NCI-H345 treated with DMSO at 0.1 percent for 48 hours (cell line): Measurements from ENCODE around the gene KCTD10.
"Not testable (repeated sequence)": the region's sequence is repeated elsewhere in the genome, so short reads cannot be mapped to it uniquely, and the experiment has no call there.

Experiments
- DNase-seq: peaks from one replicate; lab custom pipeline; 2025; ENCODE audit not compliant: unreplicated experiment; lab: John Stamatoyannopoulos, UW

KCTD10 gene

DNA sequence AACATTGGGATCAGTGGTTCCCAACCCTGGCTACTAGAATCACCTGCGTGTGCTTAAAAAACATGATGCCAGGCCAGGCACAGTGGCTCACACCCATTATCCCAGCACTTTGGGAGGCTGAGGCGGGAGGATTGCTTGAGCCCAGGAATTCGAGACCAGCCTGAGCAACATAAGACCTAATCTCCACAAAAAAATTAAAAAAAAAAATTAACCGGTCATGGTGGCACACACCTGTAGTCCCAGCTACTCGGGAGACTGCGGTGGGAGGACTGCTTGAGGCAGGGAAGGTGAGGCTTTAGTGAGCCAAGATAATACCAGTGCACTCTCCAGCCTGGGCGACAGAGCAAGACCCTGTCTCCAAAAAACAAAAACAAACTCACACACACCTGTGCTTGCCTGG, 2.0 kb downstream of the KCTD10 start:
- DNase-seq, result no peak

- not testable (repeated sequence) for DNase-seq
Measured at GRCh38 chr12:109473526-109474270, 3.4 kb downstream of the KCTD10 start.

- DNase-seq, result no peak
Measured at GRCh38 chr12:109473006-109473405, 4.1 kb downstream of the KCTD10 start.

- no peak for DNase-seq
Measured at GRCh38 chr12:109469517-109469916, 7.6 kb downstream of the KCTD10 start.

GRCh38 chr12:109467978-109468676, 9.0 kb downstream of the KCTD10 start:
- DNase-seq, result no peak

GRCh38 chr12:109466821-109467220, 10.3 kb downstream of the KCTD10 start:
- DNase-seq, result no peak

GRCh38 chr12:109466305-109466704, 10.8 kb downstream of the KCTD10 start:
- no peak for DNase-seq

GRCh38 chr12:109464642-109465351, 12.3 kb downstream of the KCTD10 start:
- no peak for DNase-seq

- no peak for DNase-seq
Measured at GRCh38 chr12:109463756-109464155, 13.3 kb downstream of the KCTD10 start.

DNA sequence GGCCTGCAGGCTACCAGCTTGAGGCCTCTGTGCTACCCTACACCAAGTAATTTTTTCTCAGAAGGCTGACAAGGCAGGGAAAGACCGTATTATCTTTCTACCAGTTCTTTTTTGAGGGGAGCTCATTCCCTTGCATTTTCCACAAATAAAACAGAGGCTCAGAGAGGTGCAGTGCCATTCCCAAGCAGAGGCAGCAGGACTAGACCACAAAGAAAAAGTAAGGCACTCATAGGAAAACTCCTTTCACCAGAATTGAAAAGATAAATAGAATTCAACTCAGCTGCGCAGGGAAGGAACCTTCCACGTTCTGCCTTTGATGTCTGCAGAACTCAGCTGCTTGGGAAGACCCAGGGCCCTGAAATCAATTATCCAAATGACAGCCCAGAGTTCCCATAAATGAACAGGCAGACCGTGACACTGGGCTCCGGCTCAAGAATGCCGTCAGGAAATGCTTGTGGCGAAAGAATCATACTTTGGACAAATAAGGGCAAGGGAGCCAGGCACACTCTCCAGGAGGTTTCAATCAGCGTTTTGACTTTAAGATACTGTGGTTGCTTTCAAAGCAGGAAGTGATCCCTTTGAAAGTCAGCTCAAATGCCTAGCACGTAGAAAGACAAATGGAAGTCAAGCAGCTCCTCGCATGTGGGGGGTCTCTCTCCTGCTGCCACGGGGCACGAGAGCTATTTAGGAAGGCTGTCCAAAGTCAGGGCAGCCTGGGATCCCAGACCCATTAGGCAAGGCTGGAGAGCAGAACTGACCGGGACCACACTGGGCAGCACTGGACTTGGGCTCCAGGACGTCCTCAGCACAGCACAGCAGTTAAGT, 14.0 kb downstream of the KCTD10 start:
- DNase-seq, result no peak

DNA sequence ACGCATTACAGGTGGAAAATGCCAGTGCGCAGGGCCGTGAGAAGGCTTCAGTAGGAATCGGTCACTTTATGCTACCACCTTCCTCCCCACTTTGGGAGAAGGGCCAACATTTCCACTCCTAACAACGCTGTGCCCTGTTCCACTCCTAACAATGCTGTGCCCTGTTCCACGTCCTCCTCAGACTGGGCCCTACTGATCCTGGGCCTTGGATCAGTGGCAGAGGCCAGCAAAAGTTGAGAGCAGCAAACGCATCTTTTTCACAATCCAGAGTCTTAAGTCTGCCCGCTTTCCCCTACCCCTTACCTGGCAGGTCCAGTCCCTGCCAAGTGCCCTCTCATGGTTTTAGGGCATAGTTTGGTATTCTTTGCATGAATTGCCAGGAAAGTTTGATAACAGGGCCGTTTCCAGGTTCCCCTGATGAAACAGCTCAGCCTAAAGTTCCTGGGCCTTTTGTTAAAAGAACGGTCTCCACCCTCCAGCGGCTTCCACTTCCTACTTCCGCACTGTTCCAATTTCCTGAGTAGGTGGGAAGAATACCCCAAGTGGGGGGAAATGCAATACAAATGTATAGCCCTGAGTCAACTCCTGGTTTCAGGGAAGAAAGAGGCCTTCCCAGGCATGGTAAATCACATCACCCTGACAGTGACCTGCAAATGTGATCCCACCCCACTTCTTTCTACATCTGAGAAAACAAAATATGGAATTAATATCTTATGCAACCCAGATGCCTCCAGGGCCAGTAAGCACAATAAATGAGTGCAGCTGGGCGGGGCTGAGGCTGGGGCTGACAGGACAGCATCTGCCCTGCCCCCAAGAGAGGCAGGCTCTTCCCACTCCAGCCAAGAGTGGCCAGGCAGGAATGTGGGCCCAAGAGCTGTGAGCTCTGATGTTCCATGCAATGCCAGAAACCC, 15.0 kb downstream of the KCTD10 start:
- DNase-seq, result no peak

DNA sequence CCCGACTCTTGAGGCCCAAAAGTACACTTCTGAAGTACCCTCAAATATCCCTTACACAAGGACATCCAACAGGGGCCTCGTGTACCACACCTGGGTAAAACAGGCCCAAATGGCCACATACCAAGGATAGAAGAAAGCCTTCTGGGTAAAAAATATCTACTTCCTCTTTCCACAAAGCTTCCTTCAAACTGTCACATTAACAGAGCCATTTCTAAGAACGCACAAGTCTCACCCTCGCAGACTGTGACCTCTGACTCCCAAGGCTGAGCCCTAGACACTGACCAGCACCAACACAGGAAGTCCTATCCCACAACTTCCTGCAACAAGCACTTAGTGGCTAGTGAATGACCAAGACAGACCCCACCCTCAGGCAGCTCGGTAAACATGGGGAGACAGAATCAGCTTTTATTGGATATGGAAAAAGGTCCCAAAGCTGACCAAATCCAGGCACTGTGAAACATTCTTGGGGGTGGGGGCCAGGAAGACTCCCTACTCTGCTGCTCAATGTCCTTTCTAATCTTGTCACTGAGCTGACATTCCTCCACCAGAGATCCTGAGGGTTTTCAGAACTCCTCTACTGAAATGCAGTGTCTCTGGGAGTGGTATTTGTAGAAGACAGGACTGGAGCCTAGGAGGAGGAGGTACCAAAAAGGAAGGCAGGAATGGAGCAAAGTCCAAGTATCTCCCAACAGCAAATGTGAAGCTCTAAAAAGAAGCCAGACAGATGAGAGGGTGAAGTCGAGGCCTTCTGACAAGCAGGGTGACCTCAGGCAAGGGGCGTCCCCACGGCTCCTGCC, 15.9 kb downstream of the KCTD10 start:
- DNase-seq, result no peak

DNA sequence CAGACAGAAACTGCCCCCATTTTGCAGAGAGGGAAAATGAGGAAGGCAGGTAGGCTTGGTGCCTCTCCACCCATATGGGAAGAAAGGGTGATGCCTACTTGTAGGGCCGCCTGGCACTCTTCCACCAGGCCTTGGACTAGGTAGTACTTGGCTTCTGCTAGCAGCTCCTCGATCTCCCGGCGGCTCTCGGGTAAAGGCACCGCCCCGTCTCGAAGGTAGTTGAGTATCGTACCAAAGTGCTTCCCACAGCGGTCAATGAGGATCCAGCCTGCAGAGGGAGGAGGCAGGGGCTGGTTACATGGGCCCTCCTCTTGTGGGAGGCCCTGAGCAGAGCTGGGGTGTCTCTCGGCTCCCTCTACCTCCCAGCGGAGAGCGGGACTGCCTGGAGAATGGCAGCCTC, 16.6 kb downstream of the KCTD10 start:
- no peak for DNase-seq

DNA sequence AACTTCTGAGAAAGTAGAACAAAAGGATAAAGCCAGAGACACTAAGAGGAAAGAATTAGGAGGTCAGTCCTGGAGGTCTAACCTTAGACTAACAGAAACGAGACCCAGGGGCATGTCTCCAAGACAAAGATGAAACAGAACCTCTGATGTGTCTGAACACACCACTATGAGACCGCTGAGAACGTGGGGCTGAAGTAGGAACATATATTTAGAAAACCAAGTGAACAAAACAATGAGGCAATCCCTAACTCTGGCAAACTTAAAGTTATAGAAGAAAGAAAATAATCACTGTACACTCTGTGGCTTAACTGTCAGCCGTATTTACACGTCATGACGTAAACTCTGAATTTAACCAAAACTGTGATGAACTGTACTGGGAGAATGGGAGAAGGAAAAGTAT, 17.9 kb downstream of the KCTD10 start:
- no peak for DNase-seq

DNA sequence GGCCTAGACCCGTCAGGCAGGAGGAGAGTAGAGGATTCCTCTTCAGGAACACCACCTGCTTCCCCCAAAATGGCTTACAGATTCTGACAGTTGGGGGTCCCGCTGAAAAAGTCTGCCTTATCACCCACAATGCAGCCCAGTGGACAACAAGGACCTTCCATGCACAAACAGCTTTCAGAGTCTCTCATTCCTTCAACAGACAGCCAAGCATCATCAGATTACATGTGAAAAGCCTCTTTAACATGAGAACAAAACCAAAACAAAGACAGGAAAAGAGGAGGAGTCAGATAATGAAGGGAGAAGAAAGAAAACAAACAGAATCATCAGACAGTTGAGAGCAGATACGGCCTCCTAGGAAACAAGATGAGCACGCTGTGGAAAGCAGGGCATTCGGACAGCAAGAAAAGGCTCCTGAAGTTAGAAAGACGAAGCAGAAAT, 18.3 kb downstream of the KCTD10 start:
- no peak for DNase-seq

DNA sequence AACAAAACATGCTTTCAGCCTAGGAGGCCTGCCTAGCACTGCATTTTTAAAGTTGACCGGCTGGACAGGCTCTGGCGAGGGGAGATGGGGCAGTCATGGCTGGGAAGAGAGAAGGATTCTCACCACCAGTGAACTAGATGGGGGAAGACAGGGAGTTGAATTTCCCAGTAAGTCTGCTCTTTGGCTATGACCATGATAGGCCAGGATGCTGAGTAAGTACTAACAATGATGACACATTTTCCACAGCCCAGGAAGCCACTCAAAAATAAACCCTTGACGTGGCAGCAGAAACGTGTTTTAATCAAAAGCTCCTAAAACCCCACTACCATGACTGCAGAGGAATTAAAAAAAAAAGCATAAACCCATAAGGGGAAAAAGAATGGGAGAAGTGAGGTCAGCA, 19.0 kb downstream of the KCTD10 start:
- DNase-seq, result no peak

- DNase-seq, result no peak
Measured at GRCh38 chr12:109455706-109456105, 21.4 kb downstream of the KCTD10 start.

- DNase-seq, result no peak
Measured at GRCh38 chr12:109452489-109452888, 24.6 kb downstream of the KCTD10 start.

DNA sequence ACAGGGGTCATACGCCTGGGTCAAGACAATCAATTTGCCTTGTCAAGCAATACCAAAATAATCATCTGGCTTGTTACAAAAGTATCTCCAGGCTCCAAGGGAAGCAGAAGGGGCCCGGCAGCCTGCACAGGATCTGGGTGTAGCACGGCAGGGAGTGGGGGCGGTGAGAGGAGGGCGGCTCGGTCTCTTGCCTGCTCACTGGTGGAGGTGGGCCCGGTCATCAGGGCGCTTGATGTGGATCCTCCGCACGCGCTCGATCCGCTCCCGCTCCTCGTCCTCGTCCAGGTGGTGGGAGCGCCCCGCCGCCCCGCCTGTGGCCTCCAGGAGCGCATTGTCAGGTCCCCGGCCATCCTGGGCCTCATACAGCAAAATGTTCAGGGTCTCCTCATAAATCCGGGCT, 25.7 kb downstream of the KCTD10 start:
- DNase-seq, result no peak
